Tibial nerve (tissue), 4 donors: ENCODE data around the gene CUX1. TPM values are rescaled to one million over a fixed set of nuclear protein-coding genes. Genes with fewer than 3 reads are reported as not detected.
"Not testable (repeated sequence)": the region's sequence is repeated elsewhere in the genome, so short reads cannot be mapped to it uniquely, and the experiment has no call there.

Experiments used
- DNase-seq, 2 donors: peaks; one replicate each; pipeline ENCODE4 v3.0.0-alpha.2; 2019; ENCODE audit warnings: low spot score in 2 of 2
- H3K27ac ChIP-seq, 4 donors: fragments of 200-600 bp; sonication (generic) in 3 of 4; one replicate each; pipeline ENCODE4 v1.5.1; 2017 to 2019; ENCODE audit warnings: mild to moderate bottlenecking in 1 of 4
- H3K27me3 ChIP-seq, 2 donors: fragments of 200-600 bp; sonication (generic) in 1 of 2; one replicate each; pipeline versions ENCODE4 v1.5.1 to v1.6.0; 2017 to 2019
- H3K36me3 ChIP-seq, 3 donors: fragments of 200-600 bp; sonication (generic); one replicate each; pipeline ENCODE4 v1.5.1; 2018 to 2019
- H3K4me1 ChIP-seq, 4 donors: fragments of 200-600 bp; sonication (generic) in 3 of 4; one replicate each; pipeline ENCODE4 v1.5.1; 2017 to 2019
- H3K4me3 ChIP-seq, 4 donors: fragments of 200-600 bp; sonication (generic) in 3 of 4; one replicate each; pipeline ENCODE4 v1.5.1; 2017 to 2019; ENCODE audit warnings: mild to moderate bottlenecking in 1 of 4, moderate library complexity in 1 of 4
- H3K9me3 ChIP-seq, 4 donors: fragments of 200-600 bp; sonication (generic) in 3 of 4; one replicate each; pipeline ENCODE4 v1.5.1; 2017 to 2019
- EP300 ChIP-seq, 2 donors: sonication (generic); formaldehyde crosslinking; IDR thresholded peaks; one replicate each; pipeline ENCODE4 v1.6.1; 2017; ENCODE audit warnings: antibody characterized with exemption in 2 of 2, mild to moderate bottlenecking in 1 of 2
- POLR2A ChIP-seq, 2 donors: fragments of 450-650 bp; IDR thresholded peaks; one replicate each; pipeline ENCODE4 v1.6.1; 2017; ENCODE audit warnings: antibody characterized with exemption in 2 of 2, mild to moderate bottlenecking in 2 of 2, moderate library complexity in 2 of 2
- WGBS, 2 donors: methylation state at CpG; one replicate each; pipeline ENCODE4 v1.1.5; 2018; 5-methylcytosine and 5-hydroxymethylcytosine counted together
- small RNA-seq: library from RNA; depleted of rRNA; stranded (forward); fragments of <200 nt; gene quantifications from one replicate; pipeline ENCODE3, GENCODE V24; 2016
- total RNA-seq, 4 donors: library from RNA; depleted of rRNA; stranded (reverse); fragments of >200 nt; gene quantifications; one replicate each; pipeline ENCODE4 v1.1.0, GENCODE V29; 2016
- TF ChIP-seq, protein P1 (sequence below), 5 experiments: fragments of 200-600 bp in 3 of 5; fragments of 450-650 bp in 2 of 5; sonication (generic) in 3 of 5; IDR thresholded peaks; one replicate each; pipeline ENCODE4 v1.5.1; 2016 to 2019; ENCODE audit warnings: antibody characterized with exemption in 5 of 5, mild to moderate bottlenecking in 3 of 5, moderate library complexity in 2 of 5

Gene CUX1
- total RNA-seq, 4 donors from 2014 or later = 74.5 to 104 (median 84.3) TPM

DNA sequence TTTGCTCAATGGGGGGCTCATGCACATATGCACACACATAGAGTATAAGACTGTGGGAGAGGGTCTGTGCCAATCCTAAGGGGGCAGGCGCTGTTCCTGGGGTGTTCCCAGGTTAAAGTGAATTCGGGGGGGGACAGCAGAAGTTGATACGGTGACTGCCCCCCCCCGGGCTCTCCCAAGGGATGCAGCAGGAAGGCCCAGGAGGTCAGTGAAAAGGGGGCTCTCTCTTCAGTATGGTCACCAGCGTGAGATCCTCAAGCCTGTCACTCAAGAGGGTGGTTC is 506.4 kb downstream of the CUX1 start:
- H3K27ac ChIP-seq = no peak overlapping the region
- peaks cover 0 to 8% (median 0%) of the 10 kb centered on the region in 4 donors for H3K4me1 ChIP-seq
- peaks cover 0 to 14% of the 10 kb centered on the region in 2 donors for H3K27me3 ChIP-seq
- no peak overlapping the region for H3K4me3 ChIP-seq
- peaks cover 0 to 15% (median 0%) of the 10 kb centered on the region in 3 donors for H3K36me3 ChIP-seq
- TF ChIP-seq POLR2A (IDR thresholded peaks at IDR 0.05) (no peak), EP300 (IDR thresholded peaks at IDR 0.05) (no peak)
- TF ChIP-seq, protein P1, sequence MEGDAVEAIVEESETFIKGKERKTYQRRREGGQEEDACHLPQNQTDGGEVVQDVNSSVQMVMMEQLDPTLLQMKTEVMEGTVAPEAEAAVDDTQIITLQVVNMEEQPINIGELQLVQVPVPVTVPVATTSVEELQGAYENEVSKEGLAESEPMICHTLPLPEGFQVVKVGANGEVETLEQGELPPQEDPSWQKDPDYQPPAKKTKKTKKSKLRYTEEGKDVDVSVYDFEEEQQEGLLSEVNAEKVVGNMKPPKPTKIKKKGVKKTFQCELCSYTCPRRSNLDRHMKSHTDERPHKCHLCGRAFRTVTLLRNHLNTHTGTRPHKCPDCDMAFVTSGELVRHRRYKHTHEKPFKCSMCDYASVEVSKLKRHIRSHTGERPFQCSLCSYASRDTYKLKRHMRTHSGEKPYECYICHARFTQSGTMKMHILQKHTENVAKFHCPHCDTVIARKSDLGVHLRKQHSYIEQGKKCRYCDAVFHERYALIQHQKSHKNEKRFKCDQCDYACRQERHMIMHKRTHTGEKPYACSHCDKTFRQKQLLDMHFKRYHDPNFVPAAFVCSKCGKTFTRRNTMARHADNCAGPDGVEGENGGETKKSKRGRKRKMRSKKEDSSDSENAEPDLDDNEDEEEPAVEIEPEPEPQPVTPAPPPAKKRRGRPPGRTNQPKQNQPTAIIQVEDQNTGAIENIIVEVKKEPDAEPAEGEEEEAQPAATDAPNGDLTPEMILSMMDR (IDR thresholded peaks at IDR 0.05) = no peak
- no peak for DNase-seq
- 87 to 88% methylated on average over 5 of the region's 5 CpGs for WGBS, 2 donors
- no peaks in the 10 kb centered on the region for H3K9me3 ChIP-seq

DNA sequence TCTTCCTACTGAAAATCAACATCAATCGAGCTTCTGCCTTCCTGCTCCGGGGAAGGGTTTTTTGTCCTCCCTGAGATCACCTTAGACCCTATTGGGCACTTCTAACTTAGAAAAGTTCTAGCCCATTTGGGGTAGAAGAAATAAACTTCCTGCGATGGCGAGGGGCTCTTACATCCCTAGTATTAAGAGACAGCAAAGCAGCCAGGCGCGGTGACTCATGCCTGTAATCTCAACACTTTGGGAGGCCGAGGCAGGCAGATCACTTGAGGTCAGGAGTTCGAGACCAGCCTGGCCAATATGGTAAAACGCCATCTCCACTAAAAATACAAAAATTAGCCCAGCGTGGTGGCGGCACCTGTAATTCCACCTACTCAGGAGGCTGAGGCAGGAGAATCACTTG is 507.7 kb downstream of the CUX1 start:
- peaks cover 0 to 14% of the 10 kb centered on the region in 2 donors for H3K27me3 ChIP-seq
- DNase-seq, H3K27ac ChIP-seq, H3K36me3 ChIP-seq, H3K4me3 ChIP-seq, H3K9me3 ChIP-seq, H3K4me1 ChIP-seq: not testable (repeated sequence)
- 81 to 86% methylated on average over 11 of the region's 11 CpGs for WGBS, 2 donors

DNA sequence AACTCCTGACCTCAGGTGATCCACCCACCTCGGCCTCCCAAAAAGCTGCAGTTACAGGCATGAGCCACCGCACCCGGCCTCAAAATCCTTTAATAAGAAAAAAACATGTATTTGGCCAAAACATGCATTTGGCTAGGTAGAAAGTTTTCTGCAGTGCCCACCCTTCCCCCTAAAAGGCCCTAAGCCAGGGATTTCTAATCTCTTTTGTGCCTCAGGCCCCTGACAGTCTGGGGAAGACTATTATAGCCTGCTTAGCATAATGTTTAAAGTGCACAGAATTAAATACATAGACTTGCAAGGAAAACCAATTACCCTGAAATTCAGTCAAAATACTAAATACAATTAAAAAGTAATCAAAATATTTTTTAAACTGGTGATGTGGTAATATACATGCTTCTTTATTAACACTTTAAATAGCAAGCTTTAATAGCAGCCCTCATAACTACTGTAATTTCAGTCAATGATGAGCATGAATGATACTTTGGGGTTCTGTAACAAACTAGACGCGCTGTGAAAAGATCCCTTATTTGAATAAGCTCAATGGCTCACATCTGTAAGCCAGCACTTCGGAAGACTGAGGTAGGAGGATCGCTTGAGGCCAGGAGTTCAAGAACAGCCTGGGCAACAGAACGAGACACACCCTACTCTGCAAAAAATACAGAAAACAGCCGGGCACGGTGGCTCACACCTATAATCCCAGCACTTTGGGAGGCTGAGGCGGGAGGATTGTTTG is 508.9 kb downstream of the CUX1 start:
- Histone ChIP-seq H3K9me3 (no peaks in the 10 kb centered on the region), H3K27ac (no peak overlapping the region), H3K27me3 (peaks cover 0 to 14% of the 10 kb centered on the region in 2 donors), H3K4me3 (no peak overlapping the region), H3K4me1 (peaks cover 0 to 8% (median 0%) of the 10 kb centered on the region in 4 donors), H3K36me3 (no peaks in the 10 kb centered on the region)
- TF ChIP-seq, protein P1 (IDR thresholded peaks at IDR 0.05) = no peak
- no peak for TF ChIP-seq EP300 (IDR thresholded peaks at IDR 0.05)
- TF ChIP-seq POLR2A (IDR thresholded peaks at IDR 0.05) = no peak
- DNase-seq = no peak
- 89 to 90% methylated on average over 11 of the region's 11 CpGs for WGBS, 2 donors

DNA sequence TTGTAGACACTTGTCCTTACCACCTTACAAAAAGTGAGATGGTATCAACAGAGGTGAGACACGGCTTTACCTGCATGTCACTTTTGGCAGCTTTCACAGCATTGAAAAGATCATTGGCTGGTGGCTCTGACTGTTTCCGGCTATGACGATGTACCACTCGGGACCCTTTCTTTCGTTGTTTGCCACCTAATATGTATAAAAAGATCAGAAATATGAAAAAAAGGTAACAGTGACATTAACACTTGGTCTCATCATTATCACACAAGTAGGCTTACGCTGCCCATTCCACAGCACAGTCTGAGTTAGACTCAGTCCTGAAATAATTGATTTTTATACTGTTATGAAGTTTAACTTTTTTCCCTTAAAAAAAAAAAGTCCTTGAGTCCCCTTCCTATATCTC is 509.8 kb downstream of the CUX1 start:
- WGBS, 2 donors = 81 to 83% methylated on average over 6 of the region's 6 CpGs
- H3K36me3 ChIP-seq, DNase-seq, H3K9me3 ChIP-seq, H3K4me1 ChIP-seq, H3K4me3 ChIP-seq, H3K27ac ChIP-seq: not testable (repeated sequence)
- peaks cover 0 to 14% of the 10 kb centered on the region in 2 donors for H3K27me3 ChIP-seq

DNA sequence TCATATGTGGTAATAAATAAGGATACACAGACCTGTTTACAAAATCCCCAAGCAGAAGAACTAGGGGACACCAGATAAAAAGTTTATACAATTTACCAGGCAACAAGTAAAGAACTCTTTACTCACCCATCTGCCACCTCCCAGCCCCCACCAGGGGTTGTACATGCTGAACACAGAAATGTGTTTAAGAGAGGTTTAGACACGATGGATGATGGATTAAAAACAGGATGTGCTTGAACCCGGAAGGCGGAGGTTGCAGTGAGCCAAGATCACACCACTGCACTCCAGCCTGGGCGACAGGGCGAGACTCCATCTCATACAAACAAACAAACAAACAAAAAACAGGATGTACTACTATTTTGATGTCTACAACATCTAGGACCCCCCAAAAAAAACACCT is 511.4 kb downstream of the CUX1 start:
- H3K4me1 ChIP-seq, H3K4me3 ChIP-seq, H3K27ac ChIP-seq, H3K27me3 ChIP-seq, H3K36me3 ChIP-seq, H3K9me3 ChIP-seq, DNase-seq: not testable (repeated sequence)
- WGBS, 2 donors = 59 to 64% methylated on average over 5 of the region's 5 CpGs

- not testable (repeated sequence) for H3K4me3 ChIP-seq, H3K4me1 ChIP-seq, H3K27ac ChIP-seq, DNase-seq, H3K36me3 ChIP-seq, H3K9me3 ChIP-seq, H3K27me3 ChIP-seq
- 77 to 79% methylated on average over 9 of the region's 9 CpGs for WGBS, 2 donors
Observed at GRCh38 chr7:102329366-102329765, 511.9 kb downstream of the CUX1 start.

DNA sequence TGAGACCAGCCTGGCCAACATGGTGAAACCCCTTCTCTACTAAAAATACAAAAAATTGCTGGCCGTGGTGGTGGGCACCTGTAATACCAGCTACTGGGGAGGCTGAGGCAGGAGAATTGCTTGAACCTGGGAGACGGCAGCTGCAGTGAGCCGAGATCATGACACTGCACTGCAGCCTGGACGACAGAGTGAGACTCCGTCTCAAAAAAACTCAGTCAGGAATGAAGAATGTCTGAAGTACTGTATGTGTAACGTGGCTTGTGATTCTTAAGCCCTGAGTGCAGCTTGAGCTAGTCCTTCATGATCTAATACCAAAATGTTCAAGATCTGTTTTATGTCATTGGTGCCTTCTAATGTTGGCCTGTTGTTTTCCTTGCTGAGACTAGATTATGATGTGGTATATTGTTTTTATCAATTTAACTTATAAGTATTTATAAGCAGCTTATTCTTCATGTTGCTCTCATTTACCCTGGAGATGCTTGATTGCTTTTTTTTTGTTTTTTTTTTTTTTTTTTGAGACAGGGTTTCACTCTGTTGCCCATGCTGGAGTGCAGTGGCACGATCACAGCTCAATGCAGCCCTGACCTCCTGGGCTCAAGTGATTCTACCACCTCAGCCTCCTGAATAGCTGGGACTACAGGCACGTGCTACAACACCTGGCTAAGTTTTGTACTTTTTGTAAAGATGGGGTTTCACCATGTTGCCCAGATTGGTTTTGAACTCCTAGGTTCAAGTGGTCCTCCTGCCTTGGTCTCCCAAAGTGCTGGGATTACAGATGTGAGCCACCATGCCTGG is 513.4 kb downstream of the CUX1 start:
- WGBS, 2 donors = 83 to 88% methylated on average over 8 of the region's 8 CpGs

More for the DNA sequence above, 513.4 kb downstream of the CUX1 start:
- not testable (repeated sequence) for H3K4me3 ChIP-seq, H3K27me3 ChIP-seq, H3K27ac ChIP-seq, H3K9me3 ChIP-seq, DNase-seq, H3K36me3 ChIP-seq, H3K4me1 ChIP-seq

Small RNA genes within 50 kb of the gene (small RNA-seq; reads per million reads assigned to genes)
- gene AC005086.2 (not detected), gene AC005086.3 (not detected), gene AC005086.4 (not detected), gene AC005088.1 (not detected), gene MIR4285 (not detected), gene RF00554 (not detected)

Other genes starting within 250 kb of the CUX1 start
- not detected for gene MYL10, start 188.3 kb upstream of the CUX1 start, total RNA-seq